ENCODE data around the gene HOXD1. TPM values are rescaled to one million over a fixed set of nuclear protein-coding genes. Genes with fewer than 3 reads are reported as not detected.
A peak's percentile ranks its signal among the peaks of the same experiment; 100 is the strongest.

Gene HOXD1
- total RNA-seq, 2 experiments from 2014 or later, result not detected

DNA sequence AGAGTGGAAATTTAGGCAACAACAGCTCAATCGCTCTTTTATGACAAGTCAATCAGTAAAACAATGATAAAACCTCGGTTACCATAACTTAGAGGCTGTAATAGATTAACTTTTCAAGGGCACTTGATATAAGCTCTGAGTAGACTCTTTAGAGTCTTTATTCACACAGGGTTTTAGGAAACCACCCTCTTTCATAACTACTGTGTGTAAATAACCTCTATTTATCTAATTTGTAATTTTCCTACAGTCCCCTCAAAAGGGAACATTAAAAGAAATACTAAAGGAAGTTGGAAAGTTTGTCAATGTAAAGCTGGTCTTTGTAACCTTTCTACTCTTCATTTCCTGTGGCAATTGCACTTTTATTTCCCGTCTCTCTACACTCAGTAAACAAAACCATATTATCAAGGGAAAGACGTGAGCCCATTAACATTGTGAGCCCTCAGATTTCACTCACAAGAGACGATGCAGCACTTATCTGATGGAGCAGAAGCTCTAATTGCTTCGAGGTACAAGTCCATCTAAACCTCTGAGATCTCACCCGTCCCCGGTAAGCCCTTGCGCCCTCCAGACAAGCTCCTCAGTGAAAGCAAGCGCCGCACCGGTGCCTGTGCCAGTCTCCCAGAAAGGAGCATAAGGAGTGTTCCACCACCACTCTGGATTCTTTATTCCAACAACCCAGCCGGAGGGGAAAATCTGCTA lies 1.1 kb upstream of the HOXD1 start:
- no peak for TF ChIP-seq CTCF (IDR thresholded peaks at IDR 0.05)
- ChIA-PET POLR2A (no interaction called here), CTCF (interaction anchor here (1.1 to 1.9 kb wide), 2 partner anchors 46 to 268 kb away, joined by 3 to 5 read pairs; no protein-coding TSS in a partner anchor)
- DNase-seq (peak; percentile 6), ATAC-seq (no peak)
- H3K27ac Mint-ChIP-seq, result no peak overlapping the region
- H3K36me3 Mint-ChIP-seq (ENCODE audit: low read depth), result peaks cover 1% of the 10 kb centered on the region
- H3K4me1 Mint-ChIP-seq (ENCODE audit: low read depth), result peaks cover 15% of the 10 kb centered on the region
- peaks cover 67% of the 10 kb centered on the region for H3K27me3 Mint-ChIP-seq
- peak overlapping the region; percentile 73 for H3K4me3 Mint-ChIP-seq
- no peaks in the 10 kb centered on the region for H3K9me3 Mint-ChIP-seq
- intact Hi-C loops (cut with micrococcal nuclease), result no loop called here

DNA sequence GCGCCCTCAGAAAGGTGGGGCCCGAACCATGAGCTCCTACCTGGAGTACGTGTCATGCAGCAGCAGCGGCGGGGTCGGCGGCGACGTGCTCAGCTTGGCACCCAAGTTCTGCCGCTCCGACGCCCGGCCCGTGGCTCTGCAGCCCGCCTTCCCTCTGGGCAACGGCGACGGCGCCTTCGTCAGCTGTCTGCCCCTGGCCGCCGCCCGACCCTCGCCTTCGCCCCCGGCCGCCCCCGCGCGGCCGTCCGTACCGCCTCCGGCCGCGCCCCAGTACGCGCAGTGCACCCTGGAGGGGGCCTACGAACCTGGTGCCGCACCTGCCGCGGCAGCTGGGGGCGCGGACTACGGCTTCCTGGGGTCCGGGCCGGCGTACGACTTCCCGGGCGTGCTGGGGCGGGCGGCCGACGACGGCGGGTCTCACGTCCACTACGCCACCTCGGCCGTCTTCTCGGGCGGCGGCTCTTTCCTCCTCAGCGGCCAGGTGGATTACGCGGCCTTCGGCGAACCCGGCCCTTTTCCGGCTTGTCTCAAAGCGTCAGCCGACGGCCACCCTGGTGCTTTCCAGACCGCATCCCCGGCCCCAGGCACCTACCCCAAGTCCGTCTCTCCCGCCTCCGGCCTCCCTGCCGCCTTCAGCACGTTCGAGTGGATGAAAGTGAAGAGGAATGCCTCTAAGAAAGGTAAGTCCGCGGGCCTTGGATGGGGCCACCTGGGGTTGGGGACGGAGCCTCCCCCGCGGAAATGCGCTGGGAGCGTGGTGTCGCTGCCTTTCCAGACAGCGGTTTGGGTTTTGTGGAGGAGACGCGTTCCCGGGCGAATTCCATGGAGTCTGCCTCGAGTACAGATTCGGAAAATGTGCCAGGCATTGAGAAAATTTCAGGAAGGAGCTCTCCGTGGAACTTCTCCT lies 559 bp downstream of the HOXD1 start:
- ChIA-PET CTCF (interaction anchor here (0.8 to 1.8 kb wide), 4 partner anchors 14 to 266 kb away, joined by 3 to 5 read pairs (median 4); no protein-coding TSS in a partner anchor), POLR2A (no interaction called here)
- Mint-ChIP-seq H3K36me3 (ENCODE audit: low read depth) (peaks cover 1% of the 10 kb centered on the region), H3K27ac (no peak overlapping the region), H3K9me3 (no peaks in the 10 kb centered on the region), H3K27me3 (peaks cover 66% of the 10 kb centered on the region), H3K4me3 (peak overlapping the region; percentile 42), H3K4me1 (ENCODE audit: low read depth) (peaks cover 15% of the 10 kb centered on the region)
- DNase-seq (peak; percentile 15), ATAC-seq (no peak)
- intact Hi-C loops (cut with micrococcal nuclease), result no loop called here
- TF ChIP-seq CTCF (IDR thresholded peaks at IDR 0.05), result no peak

DNA sequence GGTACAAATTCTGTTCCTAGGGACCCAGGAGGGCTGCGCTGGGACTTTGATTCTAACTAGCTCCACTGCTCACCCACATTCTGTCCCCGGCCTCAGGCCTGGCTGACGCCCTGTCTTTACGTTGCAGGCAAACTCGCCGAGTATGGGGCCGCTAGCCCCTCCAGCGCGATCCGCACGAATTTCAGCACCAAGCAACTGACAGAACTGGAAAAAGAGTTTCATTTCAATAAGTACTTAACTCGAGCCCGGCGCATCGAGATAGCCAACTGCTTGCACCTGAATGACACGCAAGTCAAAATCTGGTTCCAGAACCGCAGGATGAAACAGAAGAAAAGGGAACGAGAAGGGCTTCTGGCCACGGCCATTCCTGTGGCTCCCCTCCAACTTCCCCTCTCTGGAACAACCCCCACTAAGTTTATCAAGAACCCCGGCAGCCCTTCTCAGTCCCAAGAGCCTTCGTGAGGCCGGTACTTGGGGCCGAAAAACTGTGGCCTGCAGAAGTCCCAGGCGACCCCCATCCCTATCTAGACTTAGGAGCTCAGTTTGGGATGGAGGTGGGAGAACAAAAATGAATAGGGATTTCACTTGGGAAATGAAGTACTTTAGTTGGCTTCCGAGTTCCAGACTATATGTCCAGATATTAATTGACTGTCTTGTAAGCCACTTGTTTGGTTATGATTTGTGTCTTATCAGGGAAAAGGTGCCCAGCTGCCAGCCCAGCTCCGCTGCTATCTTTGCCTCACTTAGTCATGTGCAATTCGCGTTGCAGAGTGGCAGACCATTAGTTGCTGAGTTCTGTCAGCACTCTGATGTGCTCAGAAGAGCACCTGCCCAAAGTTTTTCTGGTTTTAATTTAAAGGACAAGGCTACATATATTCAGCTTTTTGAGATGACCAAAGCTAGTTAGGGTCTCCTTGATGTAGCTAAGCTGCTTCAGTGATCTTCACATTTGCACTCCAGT lies 1.5 kb downstream of the HOXD1 start:
- intact Hi-C loops (cut with micrococcal nuclease), result no loop called here
- ChIA-PET CTCF (interaction anchor here (1.2 to 1.8 kb wide), 3 partner anchors 20 to 265 kb away, joined by 3 to 5 read pairs (median 4); no protein-coding TSS in a partner anchor), POLR2A (no interaction called here)
- ATAC-seq, result no peak
- no peak for TF ChIP-seq CTCF (IDR thresholded peaks at IDR 0.05)
- peak overlapping the region; percentile 42 for H3K4me3 Mint-ChIP-seq
- no peak overlapping the region for H3K27ac Mint-ChIP-seq
- H3K9me3 Mint-ChIP-seq, result no peaks in the 10 kb centered on the region
- peak; percentile 10 for DNase-seq
- peaks cover 15% of the 10 kb centered on the region for H3K4me1 Mint-ChIP-seq (ENCODE audit: low read depth)
- H3K36me3 Mint-ChIP-seq (ENCODE audit: low read depth), result peaks cover 1% of the 10 kb centered on the region
- peaks cover 67% of the 10 kb centered on the region for H3K27me3 Mint-ChIP-seq

DNA sequence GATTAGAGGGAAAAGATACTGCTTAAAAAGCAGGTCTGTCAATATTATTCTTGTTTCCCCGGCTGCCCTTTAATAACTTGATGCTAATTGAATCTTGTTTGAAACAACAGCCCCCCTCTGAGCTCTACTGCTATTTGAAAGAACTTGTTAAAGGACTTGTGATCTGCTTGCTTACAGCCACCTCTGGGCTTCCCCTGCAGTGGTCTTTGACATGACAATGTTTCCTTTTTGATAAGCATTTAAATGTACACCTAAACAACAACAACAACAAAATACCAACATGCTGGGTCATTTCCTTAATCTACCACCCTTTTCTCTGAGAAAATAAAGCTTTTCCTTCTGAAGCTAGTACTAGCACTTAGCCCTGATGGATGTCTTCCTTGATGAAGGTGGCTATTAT lies 3.9 kb downstream of the HOXD1 start:
- Mint-ChIP-seq H3K9me3 (no peaks in the 10 kb centered on the region), H3K4me1 (ENCODE audit: low read depth) (peaks cover 13% of the 10 kb centered on the region), H3K36me3 (ENCODE audit: low read depth) (no peaks in the 10 kb centered on the region), H3K4me3 (no peak overlapping the region), H3K27ac (no peak overlapping the region), H3K27me3 (peaks cover 61% of the 10 kb centered on the region)
- ChIA-PET CTCF (interaction anchor here (1.2 to 1.7 kb wide), 3 partner anchors 52 to 362 kb away, joined by 3 to 7 read pairs (median 5); no protein-coding TSS in a partner anchor), POLR2A (no interaction called here)
- intact Hi-C loops (cut with micrococcal nuclease), result no loop called here
- ATAC-seq, result no peak
- no peak for DNase-seq
- TF ChIP-seq CTCF (IDR thresholded peaks at IDR 0.05), result no peak

Measured in activated CD8-positive, alpha-beta T cell treated with anti-CD3 and anti-CD28 coated beads for 36 hours (primary cell).